NCI-H2171 treated with DMSO at 0.1 percent for 48 hours (cell line): ENCODE data around the gene FARS2.

Experiments
- DNase-seq: peaks from one replicate; lab custom pipeline; 2025; lab: John Stamatoyannopoulos, UW

The FARS2 gene

DNA sequence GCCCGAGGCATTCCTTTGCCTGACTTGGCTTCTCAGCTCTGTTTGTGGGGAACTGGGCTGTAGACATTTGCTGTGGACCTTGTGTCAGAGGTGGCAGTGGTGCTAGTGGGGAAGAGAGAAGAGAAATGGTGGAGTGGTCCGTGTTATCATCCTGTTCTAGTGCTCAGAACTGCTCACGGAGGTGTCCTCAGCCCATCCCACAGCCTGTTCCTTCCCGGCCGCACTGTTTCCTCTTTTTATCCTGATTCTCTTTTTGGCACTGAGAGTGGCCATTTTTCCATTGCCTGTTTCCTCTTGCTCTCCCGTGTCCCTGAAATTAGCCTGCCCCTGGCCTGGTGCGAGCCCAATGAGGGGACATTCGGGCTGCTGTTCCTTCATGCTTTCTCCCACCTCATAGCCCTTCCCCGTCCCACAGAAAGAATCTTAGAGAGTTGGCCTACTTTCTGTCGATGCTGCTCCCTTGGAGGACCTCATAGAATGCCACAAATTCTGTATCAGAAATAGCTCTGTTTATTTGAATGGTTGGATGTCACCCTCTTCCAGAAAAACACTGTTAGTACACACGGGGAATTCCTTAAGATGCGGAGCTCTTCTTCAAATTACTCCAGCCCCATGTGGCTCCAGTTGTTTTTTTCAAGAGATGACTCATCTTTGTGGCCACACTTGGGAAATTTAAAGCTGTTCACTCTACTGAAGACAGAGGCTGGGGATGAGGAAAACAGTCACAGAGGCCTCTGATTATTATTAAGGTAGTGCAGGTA is 26.1 kb downstream of the FARS2 start:
- DNase-seq, result peak; percentile 7

DNA sequence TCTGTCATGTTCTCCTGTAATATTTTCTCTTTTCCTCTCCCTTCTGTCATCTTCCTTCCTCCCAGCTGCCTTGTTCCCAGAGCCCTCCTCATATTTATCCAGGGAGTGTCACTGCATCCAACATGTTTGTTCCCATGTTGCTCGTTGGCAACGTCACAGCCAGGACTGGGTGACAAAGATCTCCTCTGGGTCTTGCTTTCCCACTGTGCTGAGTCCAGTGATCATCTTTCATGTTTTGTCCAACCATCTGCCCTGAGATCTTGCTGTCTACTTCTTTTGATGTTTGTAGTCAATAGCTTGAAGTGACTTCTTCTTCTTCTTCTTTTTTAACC is 26.6 kb downstream of the FARS2 start:
- no peak for DNase-seq

DNA sequence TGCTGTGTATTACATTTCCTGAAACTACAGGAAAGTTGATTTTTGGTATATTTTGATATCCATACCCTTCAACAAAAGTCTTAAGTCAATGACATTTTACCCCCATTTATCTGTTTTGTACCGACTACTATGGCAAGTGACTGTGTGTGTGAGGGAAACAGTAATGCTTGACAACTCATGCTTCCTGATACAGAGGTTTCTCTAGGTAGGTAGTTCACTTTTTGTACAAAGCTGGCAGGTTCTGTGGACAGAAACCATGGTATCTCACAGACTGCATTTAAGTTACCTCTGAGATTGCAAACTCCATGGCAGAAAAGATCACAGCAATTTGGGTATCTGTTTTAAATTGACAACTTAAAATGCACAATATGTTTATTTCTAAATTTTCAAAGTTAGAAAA is 28.8 kb downstream of the FARS2 start:
- no peak for DNase-seq

DNA sequence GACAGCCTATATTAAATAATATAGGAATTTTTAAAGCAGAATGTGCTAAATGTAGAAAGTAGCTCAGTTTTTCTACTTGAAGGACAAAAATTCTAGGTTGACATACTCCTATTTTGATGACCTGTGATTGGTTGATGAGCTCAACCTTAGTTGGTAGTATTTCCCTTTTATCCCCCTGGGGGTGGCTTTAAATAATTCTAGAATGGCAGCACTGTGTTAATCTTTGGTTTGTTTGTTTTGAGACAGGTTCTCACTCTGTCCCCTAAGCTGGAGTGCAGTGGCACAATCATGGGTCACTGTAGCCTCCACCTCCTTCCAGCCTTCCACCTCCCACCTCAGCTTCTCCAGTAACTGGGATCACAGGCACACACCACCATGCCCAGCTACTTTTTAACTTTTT is 29.2 kb downstream of the FARS2 start:
- DNase-seq, result no peak

DNA sequence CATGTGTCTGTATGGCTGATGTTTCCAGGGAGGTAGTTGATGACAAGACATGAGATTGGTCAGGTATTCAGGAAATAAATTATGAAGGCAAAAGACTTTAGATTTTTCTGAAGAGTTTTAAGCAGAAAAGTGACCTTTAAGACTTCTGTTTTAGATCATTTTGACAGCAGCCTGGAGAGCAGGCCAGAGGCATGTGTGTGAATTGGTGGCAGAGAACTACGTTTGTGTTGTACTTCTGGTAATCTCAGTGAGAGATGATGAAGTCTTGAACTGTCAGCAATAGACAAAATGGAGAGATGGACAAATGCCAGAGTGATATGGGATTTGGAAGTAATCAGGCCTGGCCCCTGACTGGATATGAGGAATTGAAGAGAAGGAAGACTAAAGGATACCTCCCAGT is 30.8 kb downstream of the FARS2 start:
- no peak for DNase-seq

DNA sequence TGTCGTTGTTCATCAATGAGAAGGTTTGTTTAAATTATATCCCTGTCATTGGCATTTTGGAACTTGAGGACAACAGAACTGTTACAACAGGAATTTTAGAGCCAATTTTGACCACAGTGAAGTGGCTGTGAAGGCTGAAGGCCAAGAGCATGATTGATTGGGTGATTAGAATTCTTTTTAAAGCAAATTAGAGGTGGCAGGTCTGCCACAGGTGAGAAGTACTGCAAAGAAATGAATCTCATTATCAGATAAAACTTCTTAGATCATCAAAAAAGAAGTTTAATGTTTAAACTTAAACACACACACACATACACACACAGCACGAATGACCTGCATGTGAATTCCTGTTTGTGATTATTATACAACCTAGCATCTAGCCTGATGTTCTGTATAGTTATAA is 32.4 kb downstream of the FARS2 start:
- DNase-seq, result no peak

DNA sequence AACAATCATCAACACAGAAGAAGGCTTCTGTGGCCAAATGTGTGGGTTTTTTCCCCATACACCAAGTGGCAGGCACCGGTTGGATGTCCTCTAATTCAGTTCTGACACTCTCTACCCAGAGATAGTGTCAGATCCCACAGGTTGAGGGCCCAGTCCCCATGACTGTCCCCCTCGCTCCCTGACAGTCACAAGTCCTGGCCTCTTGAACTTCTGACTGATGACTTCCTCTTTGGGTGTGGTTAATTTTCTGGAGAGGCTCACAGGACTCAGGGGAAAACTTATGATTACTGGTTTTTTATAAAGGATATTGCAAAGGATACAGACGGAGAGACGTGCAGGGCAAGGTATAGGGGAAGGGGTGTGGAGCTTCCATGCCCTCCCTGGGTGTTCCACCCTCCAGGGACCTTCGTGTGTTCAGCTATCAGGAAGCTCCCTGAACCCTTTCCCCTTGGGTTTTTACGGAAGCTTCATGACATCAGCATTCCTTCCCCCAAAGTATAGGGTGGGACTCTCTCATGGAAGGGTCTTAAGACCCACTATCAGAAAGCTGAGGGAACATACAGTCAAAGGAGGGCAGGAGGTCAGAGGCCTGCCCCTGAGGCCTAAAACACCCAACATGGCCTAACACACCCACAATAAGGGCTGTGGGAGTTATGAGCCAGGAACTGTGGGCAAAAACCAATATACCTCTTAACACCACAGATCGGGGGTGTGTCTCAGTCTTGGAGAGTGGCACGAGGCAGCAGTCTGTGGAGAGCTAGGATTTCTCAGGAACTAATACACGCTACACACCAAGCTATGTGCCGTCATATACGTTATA is 33.3 kb downstream of the FARS2 start:
- no peak for DNase-seq

DNA sequence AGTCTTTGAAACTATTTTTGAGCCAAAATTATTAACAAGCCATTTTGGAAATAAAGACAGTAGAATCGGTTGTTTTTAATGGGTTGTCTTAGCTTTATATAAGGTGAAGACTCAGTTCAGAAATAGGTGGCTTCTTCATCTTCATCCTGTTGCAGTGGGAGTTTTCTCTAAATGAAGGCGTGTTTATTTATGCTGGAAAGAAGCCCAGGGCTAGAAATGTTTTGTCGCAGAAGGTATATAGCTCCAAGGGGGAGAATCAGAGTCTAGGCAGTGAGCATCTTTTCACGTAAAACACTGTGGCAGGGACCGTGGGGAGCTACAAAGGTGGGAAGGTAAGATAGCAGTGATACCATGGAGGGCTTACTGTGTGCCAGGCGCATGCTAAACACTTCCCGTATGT is 34.3 kb downstream of the FARS2 start:
- DNase-seq, result no peak

DNA sequence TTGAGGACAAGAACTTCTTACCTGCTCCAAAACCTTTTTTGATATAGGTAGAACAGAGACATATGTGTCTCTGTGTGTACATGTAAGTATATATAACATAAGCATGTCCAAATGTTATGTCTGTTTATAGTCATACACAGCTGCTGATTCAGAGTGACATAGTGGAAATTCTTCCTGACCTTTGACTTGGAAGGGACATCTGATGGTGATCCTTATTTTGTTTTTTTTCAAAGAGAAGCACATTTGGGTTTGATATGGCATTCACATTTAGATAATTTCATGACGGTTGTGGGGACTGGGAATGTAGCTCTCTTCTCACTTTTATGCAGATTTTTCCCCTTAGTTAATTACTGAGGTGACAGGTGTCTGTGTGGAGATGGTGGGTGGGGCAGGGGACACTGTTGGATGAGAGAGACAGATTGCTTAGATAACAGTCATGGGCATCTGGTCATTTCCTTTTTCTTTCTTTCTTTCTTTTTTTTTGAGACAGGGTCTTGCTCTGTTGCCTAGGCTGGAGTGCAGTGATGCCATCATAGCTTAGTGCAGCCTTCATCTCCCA is 39.0 kb downstream of the FARS2 start:
- no peak for DNase-seq

DNA sequence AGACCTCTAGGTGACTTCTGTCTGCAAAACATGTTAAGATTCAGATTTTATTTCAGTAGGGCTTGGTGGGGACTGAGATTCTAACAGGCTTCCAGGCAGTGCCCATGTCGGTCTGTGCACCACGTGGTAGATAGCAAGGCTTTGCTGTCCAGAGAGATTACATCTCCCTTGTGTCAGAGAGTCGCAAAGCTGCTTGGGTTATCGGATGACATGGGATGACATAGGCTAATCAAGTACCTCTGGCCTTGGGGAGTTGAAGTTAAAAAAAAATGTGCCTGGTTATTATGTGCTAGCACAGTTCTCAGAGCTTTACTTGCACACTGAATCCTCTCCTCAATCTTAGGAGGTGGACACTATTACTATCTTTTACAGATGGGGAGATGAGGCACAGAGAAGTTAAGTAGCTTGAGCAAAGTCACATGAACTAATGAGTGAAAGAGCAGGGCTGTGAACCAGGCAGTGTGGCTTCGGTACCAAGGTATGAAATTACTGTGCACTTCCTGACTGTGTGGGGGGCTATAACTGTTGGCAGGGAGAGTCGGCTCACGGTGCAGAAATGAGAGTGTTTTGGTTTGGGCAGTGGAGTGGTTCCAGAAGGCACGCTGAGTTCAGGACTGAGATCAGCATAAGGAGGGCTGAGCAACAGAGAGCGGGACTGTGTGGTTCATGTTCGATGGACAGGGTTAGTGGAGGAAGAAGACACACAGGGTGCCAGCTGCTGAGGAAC is 41.1 kb downstream of the FARS2 start:
- DNase-seq, result peak; percentile 20

DNA sequence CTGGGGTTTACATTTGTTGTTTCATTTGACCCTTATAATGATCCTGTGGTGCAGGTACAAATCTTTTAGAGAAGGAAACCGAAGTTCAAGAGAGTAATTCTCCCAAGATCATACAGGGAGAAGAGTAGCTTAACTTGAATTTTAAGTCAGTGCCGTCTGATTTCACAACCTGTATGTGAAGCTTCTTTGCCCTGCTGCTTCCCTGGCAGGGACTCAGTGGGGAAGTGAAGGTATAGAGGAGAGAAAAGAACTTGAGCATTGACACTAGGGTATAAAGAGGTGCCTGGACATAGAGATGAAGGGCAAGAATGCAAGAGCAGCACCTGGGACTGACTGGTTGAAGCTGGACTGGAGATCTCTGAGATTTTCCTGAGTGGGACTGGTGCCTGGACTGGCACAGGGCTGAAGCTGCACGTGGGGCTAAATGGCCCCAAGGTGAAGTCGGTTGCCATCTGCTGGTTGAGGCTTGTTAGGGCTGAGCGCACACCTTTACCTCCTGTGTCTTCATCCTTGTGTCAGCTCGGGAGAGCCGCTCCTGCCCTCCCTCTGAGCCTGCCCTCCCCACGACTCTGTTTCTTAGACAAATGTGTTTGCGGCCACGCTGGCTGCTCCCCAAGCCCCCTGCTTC is 41.8 kb downstream of the FARS2 start:
- peak; percentile 49 for DNase-seq

DNA sequence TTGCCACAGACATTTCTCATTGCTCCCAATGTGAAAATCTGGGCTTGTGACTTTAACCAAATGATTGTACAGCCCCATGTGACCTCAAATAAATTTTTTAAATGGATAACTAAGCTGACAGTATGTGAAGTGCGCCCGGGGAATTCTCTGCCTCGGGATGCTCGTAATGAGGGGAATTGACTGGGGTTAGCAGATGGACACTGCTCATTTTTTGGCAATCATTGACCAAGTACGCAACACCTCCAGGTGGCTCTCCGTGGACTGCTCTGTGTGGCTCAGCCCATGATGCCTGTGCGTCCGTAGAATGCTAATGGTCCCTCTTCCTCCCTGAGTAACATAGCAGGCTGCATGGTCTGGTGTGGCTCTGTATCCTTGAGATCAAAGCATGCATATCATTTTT is 42.4 kb downstream of the FARS2 start:
- no peak for DNase-seq

DNA sequence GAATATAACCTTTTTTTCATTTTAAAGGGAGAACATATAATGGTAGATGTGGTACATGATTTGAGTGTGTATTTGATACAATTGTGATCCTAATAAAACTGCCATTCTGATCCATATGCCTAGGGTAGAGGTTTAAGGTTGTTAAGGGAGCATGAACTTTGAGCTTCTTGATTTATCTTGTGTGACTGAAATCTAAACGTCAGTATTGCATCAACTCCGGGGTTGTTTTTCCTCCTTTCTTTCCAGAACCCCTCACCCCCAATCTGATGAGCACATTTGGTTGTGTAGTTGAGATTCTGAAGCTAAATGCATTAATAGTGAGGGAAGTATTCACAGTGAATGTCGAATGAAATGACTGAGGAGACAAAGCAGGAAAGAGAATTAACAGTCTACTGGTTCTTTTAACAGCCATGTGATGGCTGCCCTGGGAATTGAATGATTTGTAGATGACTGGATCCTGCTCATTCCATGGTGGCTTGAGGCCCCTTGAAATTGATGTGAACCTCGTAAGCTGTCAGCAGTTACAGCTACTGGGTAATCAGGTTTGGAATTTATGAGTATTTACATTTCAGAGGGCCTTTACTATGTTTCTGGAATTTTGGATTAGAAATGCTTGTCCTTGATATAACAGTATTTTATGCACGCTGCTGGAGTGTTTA is 44.8 kb downstream of the FARS2 start:
- DNase-seq, result no peak

DNA sequence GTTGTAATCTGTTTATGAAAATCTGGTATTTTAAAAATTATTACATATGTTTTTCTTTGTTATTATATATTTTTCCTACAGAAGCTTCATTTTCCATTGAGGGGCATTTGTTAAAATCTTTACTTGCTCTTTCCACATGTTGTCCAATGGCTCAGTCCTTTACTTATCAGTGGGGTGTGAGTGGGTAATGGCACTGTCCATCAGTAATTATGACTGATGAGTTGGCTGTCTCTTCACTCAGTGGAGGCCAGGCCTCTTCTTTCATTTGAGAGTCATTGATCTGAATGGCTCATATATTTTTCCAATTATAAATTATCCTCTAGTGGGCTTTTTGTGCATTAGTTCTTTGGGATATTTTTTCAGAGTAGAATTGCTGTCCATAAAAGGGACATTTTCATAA is 45.7 kb downstream of the FARS2 start:
- no peak for DNase-seq

DNA sequence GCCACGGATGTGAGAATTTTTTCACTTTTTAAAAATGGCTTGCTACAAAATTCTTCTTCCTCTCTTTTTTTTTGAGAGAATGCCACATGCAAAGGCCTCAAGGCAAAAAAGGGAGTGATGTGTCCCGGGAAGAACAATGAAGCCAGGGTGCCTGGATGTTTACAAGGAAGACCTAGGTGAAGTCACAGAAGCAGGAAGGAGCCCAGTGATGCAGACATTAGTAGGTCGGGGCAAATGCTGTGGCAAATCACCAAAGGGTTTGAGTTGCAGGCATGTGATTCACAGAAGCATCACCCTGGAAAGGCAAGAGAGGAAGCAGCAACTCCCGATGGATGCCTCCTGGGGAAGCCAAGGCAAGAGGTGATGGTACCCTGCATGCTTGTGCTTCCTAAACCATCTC is 46.8 kb downstream of the FARS2 start:
- no peak for DNase-seq

DNA sequence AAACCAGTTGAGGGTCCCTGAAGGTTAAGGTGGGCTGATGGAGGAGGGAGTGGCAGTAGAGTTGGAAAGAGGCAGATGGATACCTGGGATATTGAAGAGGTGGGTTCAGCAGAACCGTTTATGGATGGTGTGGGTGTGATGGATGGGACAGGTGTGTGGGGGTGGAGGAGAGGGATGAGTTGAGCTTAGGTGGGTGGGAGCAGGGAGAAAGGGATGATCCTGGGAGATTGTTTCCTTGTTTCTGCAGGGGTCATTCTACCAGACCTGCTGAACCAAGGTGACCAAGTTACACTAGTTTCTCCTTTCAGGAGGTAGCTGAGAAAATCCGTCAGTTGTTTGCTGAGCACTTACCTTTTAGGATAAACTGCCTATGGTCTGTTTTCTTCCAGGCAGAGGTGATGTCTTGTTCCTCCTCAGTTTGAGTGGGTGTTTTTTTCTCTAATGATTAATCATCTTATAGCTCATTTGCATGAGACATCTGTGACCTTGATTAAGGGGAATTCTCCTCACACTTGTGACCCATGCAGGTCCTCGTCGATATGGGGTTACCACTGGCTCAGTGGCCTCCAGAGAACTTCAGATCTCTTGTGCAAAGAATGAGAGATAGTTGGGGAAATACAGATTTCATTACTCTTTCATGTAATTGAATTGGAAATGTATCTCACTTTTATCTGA is 53.0 kb downstream of the FARS2 start:
- no peak for DNase-seq

DNA sequence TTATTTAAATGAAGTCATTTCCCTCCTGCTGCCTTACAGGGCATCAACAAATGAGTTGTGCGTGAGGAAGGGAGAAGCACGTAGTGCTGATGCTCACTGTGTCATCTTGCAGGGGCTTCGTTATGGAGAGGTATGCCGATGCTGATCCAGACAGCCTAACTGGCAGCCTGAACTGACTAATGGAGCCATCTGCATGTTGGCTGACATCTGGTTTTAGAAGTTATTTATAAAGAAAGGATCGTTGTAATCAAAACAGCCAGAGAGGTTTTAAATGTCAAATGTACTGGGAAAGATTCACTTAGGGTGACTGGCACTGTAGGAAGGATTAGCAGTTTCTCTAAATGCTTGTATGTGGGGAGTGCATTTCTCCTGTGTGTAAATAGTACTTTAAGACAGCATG is 54.6 kb downstream of the FARS2 start:
- peak; percentile 79 for DNase-seq

DNA sequence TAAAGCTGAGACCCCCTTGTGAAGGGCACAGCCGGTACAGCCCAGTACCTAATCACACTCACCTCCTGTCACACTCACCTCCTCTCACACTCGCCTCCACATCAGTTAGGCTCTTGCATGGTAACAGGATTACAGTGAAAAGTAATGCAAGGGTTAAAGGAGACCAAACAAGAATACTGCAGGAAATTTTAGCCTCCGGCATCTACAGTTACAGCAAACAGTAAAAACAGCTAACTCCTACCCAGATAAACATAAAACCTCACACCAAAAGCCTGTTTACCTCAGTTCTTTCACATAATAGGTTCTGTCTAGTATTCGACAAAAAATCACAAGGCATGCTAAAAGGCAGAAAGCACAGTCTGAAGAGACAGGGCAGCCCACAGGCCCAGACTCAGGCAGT is 55.6 kb downstream of the FARS2 start:
- no peak for DNase-seq

DNA sequence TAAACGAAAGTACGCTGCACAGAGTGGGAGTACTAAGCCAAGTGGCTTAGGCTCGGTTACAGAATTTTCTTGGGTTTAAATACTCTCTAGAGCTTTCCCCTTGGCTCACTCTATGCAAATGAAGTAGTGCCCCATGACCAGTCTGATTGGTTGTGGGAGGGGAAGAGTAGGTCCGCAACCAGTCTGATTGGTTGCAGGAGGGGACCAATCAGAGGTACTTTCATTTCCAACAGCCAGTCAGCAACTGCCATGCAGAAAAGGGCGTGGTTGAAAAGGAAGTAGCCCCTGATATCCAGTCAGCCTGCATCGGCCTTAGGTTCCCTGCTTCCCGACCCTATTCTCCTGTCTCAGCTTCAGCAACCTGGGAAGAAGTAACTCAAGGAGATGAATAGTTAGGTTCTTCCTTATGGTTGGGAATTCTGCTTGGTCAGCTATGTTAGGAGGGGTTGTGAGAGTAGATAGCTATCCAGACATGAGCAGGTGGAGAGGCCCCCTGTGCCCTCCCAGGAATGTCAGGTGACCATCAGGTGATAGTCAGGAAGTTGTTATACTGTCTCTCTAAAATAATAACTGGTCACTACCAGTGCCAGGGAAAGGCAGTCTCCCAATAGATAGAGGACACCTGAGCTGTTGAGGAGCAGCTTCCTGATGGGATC is 57.4 kb downstream of the FARS2 start:
- no peak for DNase-seq

DNA sequence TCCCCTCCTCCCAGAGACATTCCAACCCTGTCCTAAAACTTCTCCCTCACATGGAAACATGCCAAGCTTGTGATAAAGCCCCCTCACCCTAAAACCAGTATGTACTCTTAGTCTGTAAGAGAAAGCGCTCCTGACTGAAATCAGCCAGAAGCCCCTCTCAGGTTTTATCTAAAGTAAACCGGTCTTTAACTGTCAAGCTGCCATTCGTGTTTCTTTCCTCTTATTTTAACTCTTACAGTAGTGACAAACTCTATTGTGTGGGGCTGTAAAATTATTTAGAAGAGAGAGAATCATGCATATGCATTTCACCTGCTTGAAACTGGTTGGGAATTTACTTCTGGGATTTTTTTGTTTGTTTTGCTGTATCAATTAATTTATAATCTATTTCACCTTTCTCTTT is 62.7 kb downstream of the FARS2 start:
- no peak for DNase-seq

DNA sequence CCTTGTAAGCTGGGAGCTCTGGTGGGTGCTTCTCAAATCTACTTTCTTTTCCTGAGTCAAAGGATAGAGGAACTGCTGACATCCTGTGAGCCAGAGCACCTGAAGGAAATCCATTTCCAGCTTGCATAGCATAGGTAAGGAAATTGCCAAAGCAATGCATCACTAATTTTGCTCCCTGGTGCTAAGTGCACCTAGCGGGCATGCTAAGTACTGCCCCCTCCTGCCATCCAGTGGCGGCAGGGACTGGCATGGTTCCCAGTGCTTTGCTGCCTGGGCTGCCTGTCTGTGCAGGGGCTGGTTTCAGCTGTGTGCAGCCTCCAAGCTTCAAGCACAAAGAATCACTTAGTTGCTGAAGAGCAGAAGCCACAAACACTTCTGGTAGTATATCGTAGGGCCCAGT is 63.9 kb downstream of the FARS2 start:
- DNase-seq, result no peak
